Stimulated activated CD8-positive, alpha-beta memory T cell treated with anti-CD3 and anti-CD28 coated beads, Interleukin-2, amount 100 ng/mL, for 48 hours (primary cell): ENCODE data around the gene R3HDM1.
"Not testable (repeated sequence)": the region's sequence is repeated elsewhere in the genome, so short reads cannot be mapped to it uniquely, and the experiment has no call there.

ENCODE experiments used
- DNase-seq, 2 donors: peaks; one replicate each; pipeline ENCODE4 v3.0.0-alpha.2; 2020; ENCODE audit warnings: low read depth in 2 of 2

The R3HDM1 gene

GRCh38 chr2:135573620-135574019 is 42.3 kb downstream of the R3HDM1 start:
- no peak for DNase-seq

- DNase-seq = no peak
These were observed 50.0 kb downstream of the R3HDM1 start for GRCh38 chr2:135581282-135581681.

GRCh38 chr2:135582383-135582782 is 51.1 kb downstream of the R3HDM1 start:
- no peak for DNase-seq

- DNase-seq = no peak
These were observed 54.3 kb downstream of the R3HDM1 start for GRCh38 chr2:135585586-135585985.

GRCh38 chr2:135586148-135586547 is 54.9 kb downstream of the R3HDM1 start:
- no peak for DNase-seq

GRCh38 chr2:135587958-135588357 is 56.7 kb downstream of the R3HDM1 start:
- DNase-seq = no peak

GRCh38 chr2:135590619-135591260 is 59.5 kb downstream of the R3HDM1 start:
- DNase-seq = no peak

GRCh38 chr2:135600915-135601314 is 69.6 kb downstream of the R3HDM1 start:
- DNase-seq = no peak

GRCh38 chr2:135603543-135603942 is 72.3 kb downstream of the R3HDM1 start:
- DNase-seq = no peak

- no peak for DNase-seq
These were observed 76.3 kb downstream of the R3HDM1 start for GRCh38 chr2:135607561-135607960.

- DNase-seq = no peak
These were observed 81.0 kb downstream of the R3HDM1 start for GRCh38 chr2:135612319-135612718.

- no peak for DNase-seq
These were observed 84.1 kb downstream of the R3HDM1 start for GRCh38 chr2:135615404-135615803.

- no peak for DNase-seq
These were observed 86.3 kb downstream of the R3HDM1 start for GRCh38 chr2:135617501-135618015.

- no peak for DNase-seq
These were observed 88.9 kb downstream of the R3HDM1 start for GRCh38 chr2:135620198-135620597.

- no peak for DNase-seq
These were observed 98.2 kb downstream of the R3HDM1 start for GRCh38 chr2:135629520-135629919.

- DNase-seq = not testable (repeated sequence)
These were observed 98.8 kb downstream of the R3HDM1 start for GRCh38 chr2:135630034-135630433.

- no peak for DNase-seq
These were observed 99.2 kb downstream of the R3HDM1 start for GRCh38 chr2:135630488-135630887.

GRCh38 chr2:135633582-135633981 is 102.3 kb downstream of the R3HDM1 start:
- no peak for DNase-seq

GRCh38 chr2:135635212-135635835 is 104.0 kb downstream of the R3HDM1 start:
- no peak for DNase-seq

GRCh38 chr2:135636982-135637381 is 105.7 kb downstream of the R3HDM1 start:
- no peak for DNase-seq

GRCh38 chr2:135637456-135638087 is 106.3 kb downstream of the R3HDM1 start:
- no peak for DNase-seq

GRCh38 chr2:135638825-135639224 is 107.5 kb downstream of the R3HDM1 start:
- no peak for DNase-seq
